PFSK-1 (cell line): ENCODE measurements around the gene BNC1.

Experiments
- FOXP2 ChIP-seq: optimal IDR thresholded peaks from 2 replicates; pipeline ENCODE3; 2011; ENCODE audit warnings: borderline replicate concordance, control low read depth, inconsistent platforms; ENCODE audit not compliant: insufficient read depth; ENCODE audit errors: extremely low read length, extremely low read depth
- POLR2AphosphoS5 ChIP-seq: IDR thresholded peaks from 2 replicates; pipeline ENCODE4 v1.6.1; 2012; ENCODE audit warnings: low read depth, mild to moderate bottlenecking, control low read depth, low read length, moderate library complexity
- SIN3A ChIP-seq: IDR thresholded peaks from 2 replicates; pipeline ENCODE4 v1.6.1; 2012; ENCODE audit warnings: mild to moderate bottlenecking, low read length, moderate library complexity, borderline replicate concordance; ENCODE audit not compliant: insufficient read depth
- TAF1 ChIP-seq: IDR thresholded peaks from 2 replicates; pipeline ENCODE4 v1.6.1; 2012; ENCODE audit warnings: low read length, control low read depth, borderline replicate concordance; ENCODE audit not compliant: insufficient read depth
- TF ChIP-seq, protein P1 (sequence below), 2 experiments: IDR thresholded peaks; 2 replicates each; pipeline versions ENCODE4 v1.6.1 to v1.8.0; 2011 to 2012; ENCODE audit warnings: low read depth in 2 of 2, low read length in 2 of 2, control low read depth in 1 of 2, inconsistent platforms in 1 of 2, mild to moderate bottlenecking in 1 of 2, moderate library complexity in 1 of 2; ENCODE audit not compliant: insufficient read depth in 1 of 2

Gene BNC1

DNA sequence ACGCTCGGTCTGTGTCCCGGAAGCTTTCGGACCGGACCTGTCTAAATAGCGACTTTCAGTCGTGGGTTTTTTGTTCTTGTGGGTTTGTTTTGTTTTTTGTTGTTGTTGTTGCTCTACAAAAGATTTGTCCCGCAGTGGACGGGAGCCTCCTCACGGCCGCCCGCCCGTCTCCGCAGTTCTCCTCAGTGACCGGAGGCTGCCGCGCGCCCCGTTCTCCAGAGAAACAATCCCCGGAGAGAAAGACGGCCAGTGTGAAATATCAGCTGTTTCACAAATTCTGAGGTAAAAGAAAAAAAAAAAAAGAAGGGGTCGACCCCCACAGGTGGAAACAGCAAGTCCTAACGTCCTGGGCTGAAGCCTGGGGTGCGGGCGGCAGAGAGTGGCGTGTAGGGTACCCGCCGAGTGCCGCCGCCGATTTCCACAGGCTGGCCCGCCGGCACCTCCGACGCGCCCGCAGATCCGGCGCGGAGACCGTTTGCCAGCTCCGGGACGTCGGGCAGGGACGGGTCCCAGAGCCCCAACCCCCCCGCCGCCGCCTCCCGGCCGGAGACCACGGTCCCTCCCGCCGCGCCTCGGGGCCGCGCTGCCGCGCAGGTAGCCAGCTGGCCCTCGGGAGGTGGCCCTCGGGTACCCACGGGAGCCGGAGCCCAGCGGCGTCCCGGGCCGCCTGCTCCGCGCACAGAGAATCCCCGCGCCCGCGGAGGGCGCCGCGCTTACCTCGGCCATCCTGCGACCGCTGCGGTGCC is 478 bp downstream of the BNC1 start:
- no peak for TF ChIP-seq POLR2AphosphoS5
- TF ChIP-seq SIN3A: no peak
- TF ChIP-seq, protein P1, sequence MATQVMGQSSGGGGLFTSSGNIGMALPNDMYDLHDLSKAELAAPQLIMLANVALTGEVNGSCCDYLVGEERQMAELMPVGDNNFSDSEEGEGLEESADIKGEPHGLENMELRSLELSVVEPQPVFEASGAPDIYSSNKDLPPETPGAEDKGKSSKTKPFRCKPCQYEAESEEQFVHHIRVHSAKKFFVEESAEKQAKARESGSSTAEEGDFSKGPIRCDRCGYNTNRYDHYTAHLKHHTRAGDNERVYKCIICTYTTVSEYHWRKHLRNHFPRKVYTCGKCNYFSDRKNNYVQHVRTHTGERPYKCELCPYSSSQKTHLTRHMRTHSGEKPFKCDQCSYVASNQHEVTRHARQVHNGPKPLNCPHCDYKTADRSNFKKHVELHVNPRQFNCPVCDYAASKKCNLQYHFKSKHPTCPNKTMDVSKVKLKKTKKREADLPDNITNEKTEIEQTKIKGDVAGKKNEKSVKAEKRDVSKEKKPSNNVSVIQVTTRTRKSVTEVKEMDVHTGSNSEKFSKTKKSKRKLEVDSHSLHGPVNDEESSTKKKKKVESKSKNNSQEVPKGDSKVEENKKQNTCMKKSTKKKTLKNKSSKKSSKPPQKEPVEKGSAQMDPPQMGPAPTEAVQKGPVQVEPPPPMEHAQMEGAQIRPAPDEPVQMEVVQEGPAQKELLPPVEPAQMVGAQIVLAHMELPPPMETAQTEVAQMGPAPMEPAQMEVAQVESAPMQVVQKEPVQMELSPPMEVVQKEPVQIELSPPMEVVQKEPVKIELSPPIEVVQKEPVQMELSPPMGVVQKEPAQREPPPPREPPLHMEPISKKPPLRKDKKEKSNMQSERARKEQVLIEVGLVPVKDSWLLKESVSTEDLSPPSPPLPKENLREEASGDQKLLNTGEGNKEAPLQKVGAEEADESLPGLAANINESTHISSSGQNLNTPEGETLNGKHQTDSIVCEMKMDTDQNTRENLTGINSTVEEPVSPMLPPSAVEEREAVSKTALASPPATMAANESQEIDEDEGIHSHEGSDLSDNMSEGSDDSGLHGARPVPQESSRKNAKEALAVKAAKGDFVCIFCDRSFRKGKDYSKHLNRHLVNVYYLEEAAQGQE (IDR thresholded peaks at IDR 0.05; ENCODE audit: insufficient read depth in 1 of 2, low read depth in 2 of 2, low read length in 2 of 2): no peak
- no peak for TF ChIP-seq FOXP2
- TF ChIP-seq TAF1: no peak

DNA sequence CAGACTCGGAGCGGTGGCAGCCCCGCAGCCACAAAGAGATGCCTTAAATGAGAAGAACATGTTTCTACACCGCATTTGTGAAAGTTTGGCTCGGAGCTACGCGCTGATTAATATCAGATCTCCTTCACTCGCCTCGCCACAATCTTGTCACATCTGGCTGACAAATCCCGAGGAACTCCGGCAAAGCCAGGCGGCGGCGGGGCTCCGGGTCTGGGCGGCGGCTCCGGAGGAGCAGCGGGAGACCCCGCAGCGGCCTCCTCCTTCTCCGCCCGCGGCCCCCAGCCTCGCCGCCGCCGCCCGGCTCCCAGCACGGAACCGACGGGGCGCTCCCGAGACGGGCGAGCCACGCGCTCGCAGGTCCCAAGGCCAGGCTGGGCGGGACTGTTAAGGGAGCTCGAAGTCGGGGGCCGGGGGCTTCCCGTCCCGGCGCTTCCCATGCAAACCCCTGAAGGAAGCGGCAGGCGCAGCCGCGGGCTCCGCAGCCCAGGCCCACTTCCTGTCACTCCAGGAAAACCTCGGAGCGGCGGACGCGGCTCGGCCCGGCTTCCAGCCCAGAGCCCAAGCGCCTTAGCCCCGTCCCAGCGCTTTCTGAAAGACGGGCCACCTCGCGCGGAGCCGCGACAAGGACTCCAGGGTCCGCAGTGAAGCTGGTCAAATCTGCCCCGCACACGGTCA is 1.2 kb downstream of the BNC1 start:
- TF ChIP-seq FOXP2 (no peak), SIN3A (no peak), TAF1 (no peak)
- TF ChIP-seq, protein P1 (IDR thresholded peaks at IDR 0.05; ENCODE audit: insufficient read depth in 1 of 2, low read depth in 2 of 2, low read length in 2 of 2): no peak

DNA sequence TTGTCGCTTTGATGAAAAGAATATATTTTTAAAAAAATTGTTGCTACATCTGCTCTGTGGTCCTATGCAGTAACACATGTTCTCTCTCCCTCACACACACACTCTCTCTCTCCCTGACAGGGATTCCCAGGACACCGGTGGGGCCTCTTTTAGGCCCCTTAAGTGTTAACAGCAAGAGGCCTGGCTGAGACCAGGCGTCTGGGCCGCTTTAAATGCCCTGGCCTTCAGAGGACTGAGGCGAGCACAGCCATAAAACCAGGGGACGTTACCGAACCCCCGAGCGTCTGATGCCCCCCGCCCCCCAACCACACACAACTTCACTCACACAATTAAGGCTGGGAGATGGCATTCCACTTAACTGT is 1.7 kb downstream of the BNC1 start:
- TF ChIP-seq, protein P1 (IDR thresholded peaks at IDR 0.05; ENCODE audit: insufficient read depth in 1 of 2, low read depth in 2 of 2, low read length in 2 of 2): no peak
- no peak for TF ChIP-seq SIN3A

DNA sequence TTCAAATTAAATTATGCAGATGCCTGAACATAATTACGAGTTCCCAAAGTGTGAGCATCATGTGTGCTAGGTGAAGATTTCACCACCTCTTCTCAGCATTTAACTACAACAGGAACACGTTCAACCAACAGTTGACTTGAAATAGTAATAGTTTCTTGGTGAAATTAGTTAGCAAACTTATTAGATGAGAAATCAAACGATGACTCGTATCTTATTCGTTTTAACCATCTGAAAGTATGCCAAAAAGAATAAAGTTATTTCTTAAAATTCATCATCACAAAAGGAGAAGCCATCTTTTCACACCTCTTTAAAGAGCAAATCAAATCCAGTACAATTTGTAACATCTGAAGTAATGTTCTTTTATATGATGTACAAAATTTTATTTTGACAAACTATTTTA is 2.3 kb downstream of the BNC1 start:
- TF ChIP-seq SIN3A (no peak), FOXP2 (no peak), TAF1 (no peak), POLR2AphosphoS5 (no peak)
- TF ChIP-seq, protein P1 (IDR thresholded peaks at IDR 0.05; ENCODE audit: insufficient read depth in 1 of 2, low read depth in 2 of 2, low read length in 2 of 2): no peak

DNA sequence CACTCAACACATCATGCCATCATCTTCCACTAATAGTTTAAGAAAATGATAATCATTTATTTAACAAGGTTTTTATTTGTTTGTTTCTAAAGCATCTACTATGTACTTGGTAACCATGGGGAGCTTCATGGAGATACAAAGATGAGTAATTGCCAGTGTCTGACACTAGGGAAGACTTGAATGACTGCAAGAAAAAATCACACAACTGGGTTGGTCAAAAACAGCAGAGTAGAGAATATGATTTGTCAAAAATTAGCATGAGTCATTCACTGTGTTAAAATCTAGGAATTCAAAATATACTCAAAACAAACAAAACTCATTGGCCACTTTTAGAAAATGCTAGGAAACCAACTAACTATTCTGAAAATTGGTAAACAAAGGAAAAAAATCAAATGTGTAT is 6.3 kb downstream of the BNC1 start:
- TF ChIP-seq, protein P1 (IDR thresholded peaks at IDR 0.05; ENCODE audit: insufficient read depth in 1 of 2, low read depth in 2 of 2, low read length in 2 of 2): no peak
- no peak for TF ChIP-seq FOXP2
- no peak for TF ChIP-seq POLR2AphosphoS5
- no peak for TF ChIP-seq TAF1
- no peak for TF ChIP-seq SIN3A
